Activated gamma-delta T cell (primary cell): Measurements from ENCODE around the gene PRR35.

Source experiments
- DNase-seq: peaks from one replicate; lab custom pipeline; 2025; lab: John Stamatoyannopoulos, UW

PRR35 gene

GRCh38 chr16:528111-529011 is 31.8 kb upstream of the PRR35 start:
- no peak for DNase-seq

- DNase-seq, result no peak
These were observed 31.1 kb upstream of the PRR35 start for GRCh38 chr16:529012-529575.

- DNase-seq, result no peak
These were observed 29.9 kb upstream of the PRR35 start for GRCh38 chr16:530111-530817.

- DNase-seq, result no peak
These were observed 28.6 kb upstream of the PRR35 start for GRCh38 chr16:531494-532125.

GRCh38 chr16:533391-534123 is 26.6 kb upstream of the PRR35 start:
- no peak for DNase-seq

GRCh38 chr16:534135-534534 is 26.1 kb upstream of the PRR35 start:
- DNase-seq, result no peak

- no peak for DNase-seq
These were observed 25.2 kb upstream of the PRR35 start for GRCh38 chr16:534856-535445.

GRCh38 chr16:535446-536405 is 24.5 kb upstream of the PRR35 start:
- no peak for DNase-seq

GRCh38 chr16:536746-537145 is 23.4 kb upstream of the PRR35 start:
- no peak for DNase-seq

GRCh38 chr16:537415-538335 is 22.5 kb upstream of the PRR35 start:
- DNase-seq, result no peak

GRCh38 chr16:539901-540530 is 20.2 kb upstream of the PRR35 start:
- DNase-seq, result no peak

- DNase-seq, result no peak
These were observed 19.4 kb upstream of the PRR35 start for GRCh38 chr16:540645-541340.

GRCh38 chr16:543301-544164 is 16.7 kb upstream of the PRR35 start:
- no peak for DNase-seq

GRCh38 chr16:544517-544916 is 15.7 kb upstream of the PRR35 start:
- DNase-seq, result no peak

GRCh38 chr16:546909-547770 is 13.1 kb upstream of the PRR35 start:
- DNase-seq, result no peak

- DNase-seq, result no peak
These were observed 11.6 kb upstream of the PRR35 start for GRCh38 chr16:548586-548985.
